Activated CD4-positive, alpha-beta memory T cell treated with anti-CD3 and anti-CD28 coated beads for 36 hours (primary cell): ENCODE data around the gene NFIX. TPM values are rescaled to one million over a fixed set of nuclear protein-coding genes. Genes with fewer than 3 reads are reported as not detected.

Experiments used
- CTCF ChIA-PET: fragments of 350-600 bp; sonication (Branson Sonifier 250); formaldehyde crosslinking; loops from one replicate; lab custom pipeline; 2021; ENCODE audit warnings: antibody characterized with exemption, inconsistent platforms; lab: Charles Lee
- POLR2A ChIA-PET: fragments of 350-600 bp; sonication (Branson Sonifier 250); formaldehyde crosslinking; loops from one replicate; lab custom pipeline; 2021; ENCODE audit warnings: antibody characterized with exemption; lab: Charles Lee
- DNase-seq: peaks from one replicate; pipeline ENCODE4 v3.0.0-alpha.2; 2020
- H3K27ac Mint-ChIP-seq: one replicate; pipeline ENCODE4 v1.8.0; 2021; ENCODE audit warnings: mixed read lengths
- H3K27me3 Mint-ChIP-seq: one replicate; pipeline ENCODE4 v1.8.0; 2021; ENCODE audit warnings: mixed read lengths
- H3K36me3 Mint-ChIP-seq: one replicate; pipeline ENCODE4 v1.8.0; 2021; ENCODE audit warnings: mixed read lengths
- H3K4me1 Mint-ChIP-seq: one replicate; pipeline ENCODE4 v1.8.0; 2021; ENCODE audit warnings: low read depth, mixed read lengths
- H3K4me3 Mint-ChIP-seq: one replicate; pipeline ENCODE4 v1.8.0; 2021; ENCODE audit warnings: mild to moderate bottlenecking, mixed read lengths
- H3K9me3 Mint-ChIP-seq: one replicate; pipeline ENCODE4 v1.8.0; 2021; ENCODE audit warnings: mixed read lengths
- intact Hi-C: fragments of 100-400 bp; cut with micrococcal nuclease; formaldehyde crosslinking; loops from one replicate; pipeline ENCODE4 v1.15.1; 2023
- total RNA-seq, 2 experiments: library from RNA; stranded (reverse); gene quantifications; one replicate each; pipeline ENCODE4 v1.2.3, GENCODE V29; 2021

Gene NFIX
- total RNA-seq, 2 experiments from 2014 or later = 1.6 to 2.0 TPM

DNA sequence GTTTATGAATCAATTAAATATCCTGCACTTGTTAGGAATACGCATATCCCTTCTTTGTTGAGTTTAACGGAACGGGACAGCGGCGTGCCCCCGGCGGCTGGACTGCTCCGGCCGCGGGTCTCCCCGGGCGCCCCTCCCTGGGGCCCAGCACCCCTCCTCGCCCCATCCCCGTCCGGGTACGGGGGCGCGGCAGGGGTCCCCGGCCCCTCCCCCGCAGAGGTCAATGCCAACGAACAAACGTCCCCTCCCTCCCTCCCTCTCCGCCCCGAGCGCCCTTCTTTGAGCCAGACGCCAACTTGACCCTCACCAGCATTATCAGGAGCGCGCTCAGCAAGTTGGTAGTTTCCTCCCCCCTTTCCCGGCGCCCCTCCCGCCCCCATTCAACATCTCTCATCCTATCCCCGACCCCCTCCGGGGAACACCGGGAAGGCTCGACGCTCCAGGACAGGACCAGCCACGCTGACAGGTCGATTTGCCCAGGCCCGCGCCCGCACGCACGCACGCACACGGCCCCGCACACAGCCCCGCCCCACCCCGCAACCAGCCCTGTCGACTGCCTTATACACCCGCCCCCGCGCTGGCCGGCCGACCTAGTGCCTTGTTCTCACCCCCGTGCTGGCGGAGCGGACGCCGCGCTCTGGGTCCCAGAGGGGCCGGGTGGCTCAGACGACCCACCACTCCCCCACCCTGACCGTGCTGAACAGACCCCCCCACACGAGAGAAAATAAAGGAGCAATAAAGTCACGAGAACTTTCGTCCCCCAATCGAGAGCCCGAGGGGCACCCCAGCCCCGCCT is 102.4 kb downstream of the NFIX start:
- intact Hi-C loops = loop anchor here (2.0 kb wide), 1 partner anchor 85 kb away; no protein-coding TSS in a partner anchor
- peak; percentile 32 for DNase-seq
- Mint-ChIP-seq H3K4me1 (peaks cover 52% of the 10 kb centered on the region), H3K27me3 (peaks cover 22% of the 10 kb centered on the region), H3K4me3 (peak overlapping the region; percentile 35), H3K36me3 (peaks cover 4% of the 10 kb centered on the region), H3K9me3 (peaks cover 5% of the 10 kb centered on the region), H3K27ac (no peak overlapping the region)
- ChIA-PET CTCF (interaction anchor here (8.1 kb wide), 1 partner anchor 119 kb away, joined by 182 read pairs; no protein-coding TSS in a partner anchor), POLR2A (no interaction called here)

DNA sequence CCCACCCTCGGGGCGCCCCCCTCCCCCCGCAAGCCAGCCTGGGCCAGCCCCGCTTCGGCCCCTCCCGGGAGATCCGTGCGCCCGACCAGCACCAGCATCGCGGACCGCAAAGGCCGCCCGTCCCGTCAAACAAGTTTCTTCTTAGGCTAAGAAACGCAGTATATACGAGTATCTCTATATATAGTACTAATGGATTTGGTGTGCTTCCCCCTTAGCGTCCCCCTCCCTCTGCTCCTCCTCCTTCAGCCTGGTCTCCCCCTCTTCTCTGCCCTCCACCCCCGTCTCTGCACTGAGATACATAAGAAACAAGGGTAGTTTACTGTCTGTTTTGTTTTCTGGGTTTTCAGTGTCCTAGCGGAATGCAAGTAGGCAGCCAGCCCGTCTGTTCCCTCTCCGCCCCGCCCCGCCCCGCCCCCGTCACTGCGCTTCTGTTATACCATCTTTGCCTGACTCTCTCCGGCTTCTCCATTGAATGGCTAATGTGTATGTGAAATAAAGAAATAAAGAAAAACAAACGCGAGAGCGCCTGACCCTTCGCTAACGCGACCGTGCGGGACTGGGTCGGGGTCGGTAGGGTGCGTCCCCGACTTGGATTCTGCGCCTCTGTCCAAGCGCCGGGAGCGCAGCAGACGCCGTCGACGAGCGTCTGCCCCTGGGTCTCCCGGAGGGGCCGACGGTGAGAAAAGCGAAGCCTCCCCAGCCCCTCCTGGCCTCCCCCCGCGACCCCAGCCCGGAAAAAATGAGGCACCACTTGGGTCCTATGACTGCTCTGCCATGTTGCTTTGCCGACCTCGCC is 103.2 kb downstream of the NFIX start:
- H3K27ac Mint-ChIP-seq = no peak overlapping the region
- H3K4me3 Mint-ChIP-seq = peak overlapping the region; percentile 64
- H3K36me3 Mint-ChIP-seq = peaks cover 4% of the 10 kb centered on the region
- H3K9me3 Mint-ChIP-seq = peaks cover 5% of the 10 kb centered on the region
- peaks cover 56% of the 10 kb centered on the region for H3K4me1 Mint-ChIP-seq
- peak; percentile 41 for DNase-seq
- CTCF ChIA-PET = interaction anchor here (1.5 kb wide), 1 partner anchor 133 kb away, joined by 12 read pairs; no protein-coding TSS in a partner anchor
- POLR2A ChIA-PET = interaction anchor here (0.8 kb wide), 1 partner anchor 52 kb away, joined by 3 read pairs; no protein-coding TSS in a partner anchor
- peaks cover 22% of the 10 kb centered on the region for H3K27me3 Mint-ChIP-seq
- intact Hi-C loops = loop anchor here (2.0 kb wide), 1 partner anchor 86 kb away; no protein-coding TSS in a partner anchor

DNA sequence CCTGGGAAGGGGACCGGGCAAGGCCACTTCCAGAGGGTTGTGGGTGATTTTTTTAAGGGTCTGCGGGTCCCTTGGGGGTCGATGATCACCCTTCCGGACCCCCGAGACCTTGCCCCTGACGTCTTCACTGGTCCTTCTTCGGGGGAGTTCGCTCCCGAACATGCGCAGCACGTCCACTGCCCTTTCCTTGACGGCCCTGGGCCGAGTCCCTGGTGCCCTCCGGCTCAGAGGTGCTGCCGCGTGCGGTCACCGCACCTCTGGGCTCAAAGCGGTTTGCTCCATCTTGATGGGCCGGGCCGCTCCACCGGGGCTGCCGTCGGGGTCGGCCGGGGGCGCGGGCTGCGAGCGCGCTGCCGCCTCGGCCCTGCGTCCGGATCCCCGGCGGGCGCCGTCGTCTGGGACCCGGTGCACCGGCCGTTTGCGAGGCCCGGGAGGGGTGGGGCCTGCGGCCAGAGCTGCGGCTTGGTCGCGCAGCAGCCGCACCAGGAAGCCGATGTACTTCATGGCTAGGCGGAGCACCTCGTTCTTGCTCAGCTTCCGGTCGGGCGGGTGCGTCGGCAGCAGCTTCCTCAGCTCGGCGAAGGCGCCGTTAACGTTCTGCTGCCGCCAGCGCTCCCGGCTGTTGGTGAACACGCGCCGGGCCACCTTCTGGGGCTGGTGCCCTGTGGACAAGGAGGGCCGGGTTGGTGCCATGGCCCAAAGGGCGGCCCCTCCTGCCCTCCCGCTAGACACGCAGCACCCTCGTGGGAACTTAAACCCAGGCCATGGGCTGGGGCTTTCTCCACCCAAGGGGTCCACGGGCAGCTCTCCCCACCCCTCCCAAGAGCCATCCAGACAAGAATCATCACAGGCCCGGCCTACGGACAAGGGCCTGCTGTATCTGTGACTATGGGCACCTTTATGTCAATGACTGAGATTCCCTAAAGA is 104.1 kb downstream of the NFIX start:
- Mint-ChIP-seq H3K4me1 (peaks cover 58% of the 10 kb centered on the region), H3K36me3 (peaks cover 4% of the 10 kb centered on the region), H3K27ac (peak overlapping the region; percentile 90), H3K9me3 (peaks cover 5% of the 10 kb centered on the region), H3K4me3 (peak overlapping the region; percentile 64), H3K27me3 (peaks cover 22% of the 10 kb centered on the region)
- peak; percentile 88 for DNase-seq
- ChIA-PET CTCF (interaction anchor here (1.4 to 1.5 kb wide), 3 partner anchors 51 to 134 kb away, joined by 4 to 12 read pairs (median 5); partner anchors contain the start of genes IER2 and STX10), POLR2A (interaction anchor here (0.8 to 2.4 kb wide), 8 partner anchors 16 to 86 kb away, joined by 3 to 9 read pairs (median 4); partner anchors contain the start of gene TRMT1)
- intact Hi-C loops = loop anchor here (2.0 kb wide), 1 partner anchor 87 kb away; no protein-coding TSS in a partner anchor

DNA sequence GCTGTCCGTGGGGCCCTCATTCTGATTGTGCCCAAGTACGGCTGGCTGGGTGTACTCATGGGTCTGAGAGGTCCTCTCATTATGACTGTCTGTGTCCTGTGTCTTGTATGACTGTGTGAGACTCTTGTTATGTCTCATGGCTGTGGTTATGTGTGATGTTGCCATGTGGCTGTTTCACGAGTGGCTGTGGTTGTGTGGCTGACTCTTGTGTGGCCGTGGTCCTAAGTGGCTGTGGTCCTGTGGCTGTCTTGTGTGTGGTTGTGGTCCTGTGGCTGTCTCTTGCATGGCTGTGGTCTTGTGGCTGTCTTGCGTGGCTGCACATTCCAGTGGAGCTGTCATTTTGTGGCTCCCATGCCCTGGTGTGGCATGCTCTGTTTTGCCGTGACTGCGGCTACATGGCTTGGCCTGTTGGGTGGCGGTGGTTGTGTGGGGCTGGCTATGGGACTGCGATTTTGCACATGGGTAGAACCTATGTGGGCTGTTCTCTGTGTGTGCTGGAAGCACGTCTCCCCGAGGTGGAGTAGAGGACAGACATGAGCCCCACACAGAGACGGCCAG is 104.8 kb downstream of the NFIX start:
- H3K36me3 Mint-ChIP-seq = peaks cover 6% of the 10 kb centered on the region
- H3K27ac Mint-ChIP-seq = peak overlapping the region; percentile 90
- H3K9me3 Mint-ChIP-seq = peaks cover 5% of the 10 kb centered on the region
- DNase-seq = peak; percentile 86
- intact Hi-C loops = loop anchor here (1.0 kb wide), 2 partner anchors 16 to 52 kb away; partner anchors contain the start of gene TRMT1
- peaks cover 17% of the 10 kb centered on the region for H3K27me3 Mint-ChIP-seq
- peak overlapping the region; percentile 62 for H3K4me3 Mint-ChIP-seq
- ChIA-PET POLR2A (interaction anchor here (1.0 to 2.4 kb wide), 7 partner anchors 15 to 87 kb away, joined by 3 to 9 read pairs (median 4); partner anchors contain the start of gene TRMT1), CTCF (interaction anchor here (1.4 to 1.5 kb wide), 3 partner anchors 50 to 135 kb away, joined by 4 to 12 read pairs (median 5); partner anchors contain the start of genes IER2 and STX10)
- peaks cover 54% of the 10 kb centered on the region for H3K4me1 Mint-ChIP-seq

DNA sequence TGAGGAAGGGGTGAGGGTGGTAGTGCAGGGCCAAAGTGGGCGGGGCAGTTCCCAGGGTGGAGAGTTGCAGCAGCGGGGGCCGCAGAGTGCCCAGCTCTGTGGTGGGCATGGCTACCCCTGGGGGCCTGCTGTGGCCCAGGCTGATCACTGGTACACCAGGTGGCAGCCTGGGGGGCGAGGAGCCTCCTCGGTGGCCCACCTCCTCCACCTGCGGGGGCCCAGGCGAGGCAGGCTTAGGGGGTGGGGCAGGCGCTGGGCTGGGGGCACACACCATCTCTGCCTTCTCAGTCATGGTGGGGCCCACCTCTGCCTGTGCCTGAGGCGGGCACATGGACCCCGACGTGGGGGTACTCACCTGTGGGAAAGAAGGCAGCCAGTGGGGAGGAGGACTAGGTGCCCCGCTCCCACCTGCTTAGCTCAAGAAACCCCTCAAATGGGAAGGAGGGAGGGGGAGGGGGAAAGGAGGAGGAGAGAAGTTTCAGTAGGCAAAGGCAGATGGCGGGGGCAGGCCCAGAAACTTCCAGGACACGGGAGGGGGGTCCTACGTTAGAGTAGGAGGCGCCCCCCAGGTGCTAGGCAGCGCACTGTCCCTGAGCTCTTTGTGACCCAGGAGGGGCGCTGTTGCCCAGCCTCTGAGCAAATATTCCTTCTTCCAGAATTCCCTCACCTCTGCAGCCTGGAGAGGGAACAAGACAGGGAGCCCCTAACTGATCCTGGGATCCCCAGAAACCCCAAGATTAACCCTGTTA is 105.7 kb downstream of the NFIX start:
- ChIA-PET POLR2A (interaction anchor here (2.4 kb wide), 1 partner anchor 51 kb away, joined by 8 read pairs; no protein-coding TSS in a partner anchor), CTCF (interaction anchor here (1.0 to 1.3 kb wide), 3 partner anchors 31 to 123 kb away, joined by 3 to 5 read pairs (median 5); no protein-coding TSS in a partner anchor)
- H3K4me1 Mint-ChIP-seq = peaks cover 49% of the 10 kb centered on the region
- peak overlapping the region; percentile 4 for H3K27ac Mint-ChIP-seq
- H3K36me3 Mint-ChIP-seq = peaks cover 6% of the 10 kb centered on the region
- peak overlapping the region; percentile 34 for H3K4me3 Mint-ChIP-seq
- intact Hi-C loops = loop anchor here (1.0 kb wide), 2 partner anchors 15 to 51 kb away; partner anchors contain the start of gene TRMT1
- peaks cover 14% of the 10 kb centered on the region for H3K27me3 Mint-ChIP-seq
- DNase-seq = no peak
- peaks cover 5% of the 10 kb centered on the region for H3K9me3 Mint-ChIP-seq

DNA sequence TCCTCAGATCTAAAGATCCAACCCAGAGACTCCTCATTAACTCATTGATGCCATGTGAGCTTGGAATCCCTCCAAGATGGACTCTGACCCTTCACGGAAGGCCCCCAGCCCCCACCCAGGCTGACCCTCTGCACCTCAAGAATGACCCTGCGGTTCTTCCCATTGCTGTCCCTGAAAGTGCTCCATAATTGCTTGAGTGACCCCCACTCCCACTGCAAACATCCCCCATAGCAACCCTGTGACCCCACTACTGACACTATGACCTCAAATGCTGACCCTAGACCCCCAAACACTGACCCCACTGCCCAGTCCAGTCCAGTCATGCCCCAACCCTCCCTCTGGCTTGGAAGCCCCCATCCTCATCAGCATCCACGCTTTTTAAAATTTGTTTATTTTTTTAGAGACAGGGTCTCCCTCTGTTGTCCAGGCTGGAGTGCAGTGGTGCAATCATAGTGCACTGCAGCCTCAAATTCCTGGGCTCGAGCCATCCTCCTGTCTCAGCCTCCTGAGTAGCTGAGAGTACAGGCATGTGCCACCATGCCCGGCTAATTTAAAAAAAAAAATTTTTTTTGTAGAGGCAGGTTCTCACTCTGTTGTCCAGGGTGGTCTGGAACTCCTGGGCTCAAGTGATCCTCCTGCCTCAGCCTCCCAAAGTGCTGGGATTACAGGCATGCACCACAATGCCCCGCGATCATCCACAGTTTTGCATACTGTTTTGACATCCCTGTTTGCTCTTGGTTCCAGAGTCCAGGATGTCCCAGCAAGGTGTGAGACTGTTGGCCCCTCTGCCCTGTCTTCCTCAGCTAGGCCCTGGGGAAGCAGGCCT is 106.5 kb downstream of the NFIX start:
- ChIA-PET CTCF (interaction anchor here (1.0 to 1.3 kb wide), 3 partner anchors 31 to 124 kb away, joined by 3 to 5 read pairs (median 5); no protein-coding TSS in a partner anchor), POLR2A (interaction anchor here (2.4 kb wide), 1 partner anchor 50 kb away, joined by 8 read pairs; no protein-coding TSS in a partner anchor)
- Mint-ChIP-seq H3K36me3 (peaks cover 6% of the 10 kb centered on the region), H3K4me3 (peak overlapping the region; percentile 69), H3K27me3 (peaks cover 10% of the 10 kb centered on the region), H3K4me1 (peaks cover 46% of the 10 kb centered on the region), H3K27ac (peak overlapping the region; percentile 42), H3K9me3 (peaks cover 5% of the 10 kb centered on the region)
- intact Hi-C loops = no loop called here
- DNase-seq = no peak

DNA sequence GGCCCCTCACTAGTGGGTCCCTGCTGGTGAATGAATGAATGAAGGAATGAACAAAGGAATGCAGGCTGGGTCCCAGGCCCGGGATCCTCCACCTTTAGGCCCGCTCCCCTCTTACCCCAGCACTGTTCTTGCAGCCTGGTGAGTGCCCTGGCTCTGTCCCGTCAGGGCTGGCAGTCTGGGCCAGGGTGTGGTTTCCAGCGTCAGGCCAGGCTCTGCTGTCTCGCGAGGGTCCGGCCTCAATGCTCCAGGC is 107.1 kb downstream of the NFIX start:
- H3K4me1 Mint-ChIP-seq = peaks cover 43% of the 10 kb centered on the region
- peaks cover 6% of the 10 kb centered on the region for H3K36me3 Mint-ChIP-seq
- H3K9me3 Mint-ChIP-seq = peaks cover 5% of the 10 kb centered on the region
- peak overlapping the region; percentile 69 for H3K4me3 Mint-ChIP-seq
- intact Hi-C loops = no loop called here
- CTCF ChIA-PET = no interaction called here
- POLR2A ChIA-PET = no interaction called here
- peak overlapping the region; percentile 42 for H3K27ac Mint-ChIP-seq
- peaks cover 7% of the 10 kb centered on the region for H3K27me3 Mint-ChIP-seq
- DNase-seq = no peak

DNA sequence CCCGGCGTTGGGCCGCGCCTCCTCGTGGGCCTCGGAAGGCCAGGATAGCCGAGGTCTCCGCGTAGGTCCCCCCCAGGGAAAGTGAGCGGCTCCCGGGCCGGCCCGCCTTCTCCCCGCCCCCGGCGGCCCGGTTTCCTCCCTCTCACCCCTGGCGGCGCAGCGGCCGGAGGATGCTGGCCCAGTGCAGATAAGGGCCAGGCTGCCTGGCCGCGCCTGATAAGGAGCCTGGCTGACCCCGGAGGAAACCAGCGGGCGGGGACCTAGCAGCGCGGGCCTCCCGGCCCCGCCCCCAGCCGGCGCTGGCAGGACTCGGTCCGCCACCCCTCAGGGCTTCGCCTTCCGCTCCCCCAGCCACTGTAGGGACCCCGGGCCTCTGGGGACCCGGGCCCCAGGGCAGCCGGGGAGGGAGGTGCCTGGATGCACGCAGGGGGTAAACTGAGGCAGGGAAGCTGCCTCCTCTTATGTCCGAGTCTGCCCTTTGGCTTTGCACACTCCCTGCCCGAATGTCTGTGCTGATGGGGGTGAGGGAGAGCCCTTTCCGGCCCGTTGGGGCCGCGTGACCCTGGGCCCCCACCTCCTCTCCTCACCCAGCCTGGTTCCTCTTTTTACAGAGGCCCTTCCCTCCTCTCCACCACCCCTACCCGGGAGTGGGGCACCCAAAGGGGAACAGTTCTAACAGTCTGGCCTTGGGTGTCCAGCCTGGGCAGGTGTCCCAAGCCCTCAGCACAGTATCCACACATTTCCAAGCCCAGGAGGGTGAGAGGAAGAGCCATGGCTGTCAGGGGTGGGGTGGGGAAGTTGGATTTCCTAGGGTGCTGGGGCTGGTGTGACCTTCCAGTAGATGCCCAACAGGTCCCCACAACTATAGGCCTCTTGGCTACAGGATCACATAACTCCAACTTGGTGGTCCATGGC is 107.6 kb downstream of the NFIX start, which contains the start of gene LYL1:
Gene LYL1, minus strand, starts transcription at position 193 of the 915 bp plus-strand sequence. CDS start 1,687 bp downstream, outside the sequence.
- H3K36me3 Mint-ChIP-seq = peaks cover 9% of the 10 kb centered on the region
- CTCF ChIA-PET = interaction anchor here (0.7 to 3.6 kb wide), 4 partner anchors 9 to 137 kb away, joined by 3 to 29 read pairs (median 11); no protein-coding TSS in a partner anchor
- intact Hi-C loops = no loop called here
- peaks cover 5% of the 10 kb centered on the region for H3K9me3 Mint-ChIP-seq
- POLR2A ChIA-PET = interaction anchor here (2.9 kb wide), 1 partner anchor 15 kb away, joined by 13 read pairs; the partner anchor contains the start of gene NACC1
- H3K4me3 Mint-ChIP-seq = peak within 1 kb of the TSS; percentile 69
- peaks cover 3% of the 10 kb centered on the region for H3K27me3 Mint-ChIP-seq
- peaks cover 39% of the 10 kb centered on the region for H3K4me1 Mint-ChIP-seq
- DNase-seq = peak; percentile 58
- peak within 1 kb of the TSS; percentile 76 for H3K27ac Mint-ChIP-seq
